Activated CD4-positive, alpha-beta T cell treated with anti-CD3 and anti-CD28 coated beads, Interleukin-10, Interleukin-2, amounts not matched to agents 100 ng/mL and 50 ng/mL, durations not matched to agents 16 hours and 8 hours (primary cell): Measurements from ENCODE around the gene GOLGA8M.
"Not testable (repeated sequence)": the region's sequence is repeated elsewhere in the genome, so short reads cannot be mapped to it uniquely, and the experiment has no call there.

Experiments used
- DNase-seq: peaks from one replicate; pipeline ENCODE4 v3.0.0-alpha.2; 2020

The GOLGA8M gene, protein sequence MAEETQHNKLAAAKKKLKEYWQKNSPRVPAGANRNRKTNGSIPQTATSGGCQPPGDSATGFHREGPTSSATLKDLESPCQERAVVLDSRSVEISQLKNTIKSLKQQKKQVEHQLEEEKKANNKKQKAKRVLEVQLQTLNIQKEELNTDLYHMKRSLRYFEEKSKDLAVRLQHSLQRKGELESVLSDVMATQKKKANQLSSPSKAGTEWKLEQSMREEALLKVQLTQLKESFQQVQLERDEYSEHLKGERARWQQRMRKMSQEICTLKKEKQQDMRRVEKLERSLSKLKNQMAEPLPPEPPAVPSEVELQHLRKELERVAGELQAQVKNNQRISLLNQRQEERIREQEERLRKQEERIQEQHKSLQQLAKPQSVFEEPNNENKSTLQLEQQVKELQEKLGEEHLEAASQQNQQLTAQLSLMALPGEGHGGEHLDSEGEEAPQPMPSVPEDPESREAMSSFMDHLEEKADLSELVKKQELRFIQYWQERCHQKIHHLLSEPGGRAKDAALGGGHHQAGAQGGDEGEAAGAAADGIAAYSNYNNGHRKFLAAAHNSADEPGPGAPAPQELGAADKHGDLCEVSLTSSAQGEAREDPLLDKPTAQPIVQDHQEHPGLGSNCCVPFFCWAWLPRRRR

DNA sequence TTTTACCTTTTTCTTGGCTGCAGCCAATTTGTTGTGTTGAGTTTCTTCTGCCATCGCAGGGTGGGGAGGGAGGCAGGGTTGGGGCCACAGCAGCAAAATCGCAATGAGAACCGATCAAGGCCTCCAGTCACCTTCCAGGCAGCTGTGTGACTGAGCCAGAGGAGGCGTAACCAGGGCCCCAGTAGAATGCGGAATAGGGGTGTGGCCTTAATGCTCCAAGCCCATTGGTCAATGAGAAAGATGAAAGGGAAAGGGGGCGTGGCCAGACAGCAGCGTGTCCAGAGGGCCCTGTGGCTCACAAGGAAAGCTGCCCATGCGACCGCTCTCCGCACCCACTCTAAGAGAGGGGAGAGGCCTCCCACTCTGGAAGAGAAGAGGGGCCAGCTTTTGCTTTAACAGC, at the start of gene GOLGA8M:
Gene GOLGA8M (minus strand): TSS at position 152 of the 400 bp plus-strand sequence. CDS start 98 bp downstream, at position 54.
- not testable (repeated sequence) for DNase-seq

DNA sequence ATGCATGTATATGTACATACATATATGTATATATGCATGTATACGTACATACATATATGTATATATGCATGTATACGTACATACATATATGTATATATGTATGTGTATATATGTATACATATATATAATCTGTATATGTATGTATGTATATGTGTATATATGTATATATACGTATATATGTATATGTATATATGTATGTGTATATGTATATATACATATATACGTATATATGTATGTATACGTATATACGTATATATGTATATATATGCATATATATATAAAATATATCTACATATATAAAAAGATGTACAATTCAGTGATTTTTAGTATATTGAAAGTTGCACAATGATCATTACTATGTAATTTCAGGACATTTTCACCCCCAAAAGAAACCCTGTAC, 30.7 kb upstream of the GOLGA8M start:
- DNase-seq: not testable (repeated sequence)

DNA sequence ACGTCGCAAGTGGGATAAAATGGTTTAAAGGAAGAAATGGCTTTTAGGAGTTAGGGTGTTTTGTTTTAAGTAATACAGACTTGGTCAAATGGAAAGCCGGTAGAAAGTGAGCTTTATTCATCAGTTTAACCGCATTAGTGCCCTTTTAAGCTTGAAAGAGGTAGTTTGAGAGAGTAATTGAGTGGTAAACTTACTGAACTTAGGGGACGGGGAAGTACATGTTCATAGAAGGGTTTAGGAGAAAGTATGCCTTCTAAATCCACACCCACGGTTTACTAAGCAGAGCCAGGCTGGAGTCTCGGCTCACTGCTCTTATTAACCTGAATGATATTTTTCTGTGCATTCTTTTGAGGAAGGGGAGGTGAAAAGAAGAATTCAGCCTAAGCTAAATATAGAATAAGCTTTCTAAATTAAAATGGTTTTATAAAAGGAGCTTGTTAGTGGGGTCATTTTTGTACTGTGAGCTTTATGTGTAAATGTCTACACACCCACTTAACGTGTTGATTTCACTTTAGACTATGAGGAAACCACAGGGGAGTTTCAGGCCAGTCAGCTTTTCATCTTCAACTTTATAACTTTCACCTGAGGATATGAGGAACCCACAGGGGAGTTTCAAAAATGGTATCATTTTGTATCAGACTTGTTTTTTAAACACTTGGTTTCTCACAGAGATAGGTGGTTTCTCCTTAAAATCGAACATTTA, 26.5 kb upstream of the GOLGA8M start:
- DNase-seq: peak; percentile 79

DNA sequence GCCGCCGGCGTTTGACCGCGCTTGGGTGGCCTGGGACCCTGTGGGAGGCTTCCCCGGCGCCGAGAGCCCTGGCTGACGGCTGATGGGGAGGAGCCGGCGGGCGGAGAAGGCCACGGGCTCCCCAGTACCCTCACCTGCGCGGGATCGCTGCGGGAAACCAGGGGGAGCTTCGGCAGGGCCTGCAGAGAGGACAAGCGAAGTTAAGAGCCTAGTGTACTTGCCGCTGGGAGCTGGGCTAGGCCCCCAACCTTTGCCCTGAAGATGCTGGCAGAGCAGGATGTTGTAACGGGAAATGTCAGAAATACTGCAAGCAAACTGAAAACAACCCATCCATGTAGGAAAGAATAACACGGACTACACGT, 26.0 kb upstream of the GOLGA8M start:
- not testable (repeated sequence) for DNase-seq

DNA sequence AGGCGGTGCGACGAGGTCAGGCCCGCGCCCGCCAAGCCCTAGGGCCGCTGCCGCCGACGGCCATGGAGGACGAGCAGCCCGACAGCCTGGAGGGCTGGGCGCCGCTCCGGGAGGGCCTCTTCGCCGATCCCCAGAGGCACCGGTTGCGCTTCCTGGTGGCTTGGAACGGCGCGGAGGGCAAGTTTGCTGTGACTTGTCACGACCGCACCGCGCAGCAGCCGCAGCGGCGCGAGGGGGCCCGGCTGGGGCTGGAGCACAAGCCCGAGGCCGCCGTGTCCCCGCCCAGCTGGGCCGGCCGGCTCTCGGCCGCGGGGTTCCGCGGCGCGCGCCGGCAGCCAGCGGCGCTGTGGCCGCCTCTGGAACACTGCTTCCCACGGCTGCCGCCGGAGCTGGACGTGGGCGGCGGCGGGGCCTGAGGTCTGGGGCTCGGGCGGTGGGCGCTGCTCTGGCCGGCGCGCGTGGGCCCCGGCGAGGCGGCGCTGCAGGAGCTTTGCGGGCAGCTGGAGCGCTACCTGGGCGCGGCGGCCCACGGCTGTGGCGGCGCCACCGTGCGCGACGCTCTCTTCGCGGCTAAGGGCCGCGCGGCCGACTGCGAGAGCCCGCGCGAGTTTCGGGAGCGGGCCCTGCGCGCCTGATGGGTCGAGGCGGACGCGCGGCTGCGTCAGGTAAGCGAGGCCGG, 25.4 kb upstream of the GOLGA8M start:
- DNase-seq: not testable (repeated sequence)

DNA sequence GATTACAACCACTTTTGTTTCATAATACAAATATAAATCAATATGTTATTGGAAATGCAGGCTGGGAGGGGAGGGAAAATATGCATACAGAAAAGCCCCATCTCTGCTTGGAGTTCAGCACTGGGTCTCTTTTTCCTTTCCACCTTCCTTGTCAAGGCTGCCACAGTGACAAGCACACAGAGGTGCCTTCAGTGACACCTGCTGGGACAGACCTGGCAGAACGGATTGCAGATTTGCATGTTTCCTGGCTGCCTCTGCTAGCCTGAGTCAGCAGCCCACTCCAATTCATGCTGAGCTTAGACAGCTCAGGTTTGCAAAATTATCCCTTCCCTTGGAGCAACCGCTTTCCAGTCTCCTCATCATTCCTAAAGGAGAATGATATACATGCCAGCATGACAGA, 15.8 kb upstream of the GOLGA8M start:
- peak; percentile 17 for DNase-seq

DNA sequence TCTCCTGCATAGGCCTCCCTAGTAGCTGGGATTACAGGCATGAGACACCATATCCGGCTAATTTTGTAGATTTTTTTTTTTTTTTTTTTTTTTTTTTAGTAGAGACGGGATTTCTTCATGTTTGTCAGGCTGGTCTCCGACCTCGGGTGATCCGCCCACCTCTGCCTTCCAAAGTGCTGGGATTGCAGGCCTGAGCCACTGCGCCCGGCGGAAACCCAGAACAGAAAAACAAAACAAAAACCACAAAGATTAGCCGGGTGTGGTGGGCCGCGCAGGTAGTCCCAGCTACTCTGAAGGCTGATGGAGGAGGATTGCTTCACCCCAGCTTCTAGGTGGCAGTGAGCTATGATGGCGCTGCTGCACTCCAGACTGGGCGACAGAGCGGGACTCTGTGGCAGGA, 14.8 kb upstream of the GOLGA8M start:
- DNase-seq: not testable (repeated sequence)

DNA sequence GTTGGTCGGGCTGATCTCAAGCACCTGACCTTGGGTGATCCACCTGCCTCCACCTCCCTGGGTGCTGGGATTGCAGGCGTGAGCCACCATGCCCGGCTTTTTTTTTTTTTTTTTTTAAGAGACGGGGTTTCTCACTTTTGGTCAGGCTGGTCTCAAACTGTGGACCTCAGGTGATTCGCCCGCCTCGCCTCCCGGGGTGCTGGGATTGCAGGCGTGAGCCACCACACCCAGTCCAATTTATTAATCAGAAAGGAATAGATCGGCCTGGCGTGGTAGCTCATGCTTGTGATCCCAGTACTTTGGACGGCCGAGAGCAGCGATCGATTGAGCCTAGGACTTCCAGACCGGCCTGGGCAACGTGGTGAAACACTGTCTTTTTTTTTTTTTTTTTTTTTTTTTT, 13.9 kb upstream of the GOLGA8M start:
- DNase-seq: no peak

DNA sequence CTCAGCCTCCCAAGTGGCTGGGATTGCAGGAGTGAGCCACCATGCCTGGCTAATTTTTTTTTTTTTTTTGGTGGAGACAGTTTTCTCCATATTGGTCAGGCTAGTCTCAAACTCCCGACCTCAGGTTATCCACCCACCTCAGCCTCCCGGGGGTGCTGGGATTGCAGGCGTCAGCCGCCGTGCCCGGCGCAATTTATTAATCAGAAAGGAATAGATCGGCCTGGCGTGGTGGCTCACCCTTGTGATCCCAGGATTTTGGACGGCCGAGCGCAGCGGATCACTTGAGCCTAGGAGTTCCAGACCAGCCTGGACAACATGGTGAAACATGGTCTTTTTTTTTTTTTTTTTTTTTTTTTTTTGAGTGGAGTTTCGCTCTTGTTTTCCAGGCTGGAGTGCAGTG, 13.3 kb upstream of the GOLGA8M start:
- no peak for DNase-seq

DNA sequence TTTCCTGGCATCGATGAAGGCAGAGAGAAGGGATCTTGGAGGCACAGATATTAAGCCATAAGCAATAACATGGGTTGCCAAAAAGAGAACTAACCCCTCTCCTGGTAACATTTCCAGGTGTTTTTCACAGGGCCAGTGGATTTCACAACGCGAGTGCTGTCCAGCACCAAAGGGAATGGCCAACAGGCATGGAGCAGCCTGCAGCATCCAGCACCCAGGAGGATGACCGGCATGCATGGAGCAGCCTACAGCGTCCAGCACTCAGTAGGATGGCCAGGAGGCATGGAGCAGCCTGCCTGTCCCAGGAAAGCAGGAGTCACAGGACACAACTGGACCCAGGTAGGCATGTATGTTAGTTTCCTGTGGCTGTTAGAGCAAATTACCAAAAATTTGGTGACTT, 11.8 kb upstream of the GOLGA8M start:
- DNase-seq: not testable (repeated sequence)

DNA sequence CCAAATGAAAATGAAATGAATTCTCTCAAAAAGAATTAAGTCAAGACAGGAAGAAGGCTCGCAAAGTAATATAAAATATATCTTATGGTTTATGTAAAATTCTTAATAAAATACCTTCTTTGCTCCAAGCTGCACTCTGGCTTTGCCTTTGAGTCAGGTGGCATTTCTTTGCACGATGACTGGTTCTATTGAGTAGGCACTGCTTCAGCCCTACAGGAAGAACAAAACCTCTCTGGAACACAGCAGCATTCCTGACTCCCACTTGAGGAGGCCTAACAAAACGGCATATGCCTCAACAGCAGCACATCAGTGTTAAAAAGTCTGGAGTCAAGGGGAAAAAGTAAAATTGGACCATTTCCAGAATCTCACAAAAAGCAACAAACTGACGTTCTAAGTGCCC, 7.4 kb upstream of the GOLGA8M start:
- DNase-seq: not testable (repeated sequence)

DNA sequence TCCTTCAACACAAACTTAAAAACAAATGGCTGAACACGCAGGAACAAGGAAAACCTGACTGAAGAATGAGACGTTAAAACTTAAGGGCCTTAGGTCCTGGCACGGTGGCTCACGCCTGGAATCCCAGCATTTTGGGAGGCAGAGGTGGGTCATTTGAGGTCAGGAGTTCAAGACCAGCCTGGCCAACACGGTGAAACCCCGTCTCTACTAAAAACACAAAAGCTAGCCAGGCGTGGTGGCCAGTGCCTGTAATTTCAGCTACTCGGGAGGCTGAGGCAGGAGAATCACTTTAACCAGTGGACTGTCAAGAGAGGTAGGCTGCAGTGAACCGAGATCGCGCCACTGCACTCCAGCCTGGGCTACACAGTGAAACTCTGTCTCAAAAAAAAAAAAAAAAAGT, 6.4 kb upstream of the GOLGA8M start:
- not testable (repeated sequence) for DNase-seq

DNA sequence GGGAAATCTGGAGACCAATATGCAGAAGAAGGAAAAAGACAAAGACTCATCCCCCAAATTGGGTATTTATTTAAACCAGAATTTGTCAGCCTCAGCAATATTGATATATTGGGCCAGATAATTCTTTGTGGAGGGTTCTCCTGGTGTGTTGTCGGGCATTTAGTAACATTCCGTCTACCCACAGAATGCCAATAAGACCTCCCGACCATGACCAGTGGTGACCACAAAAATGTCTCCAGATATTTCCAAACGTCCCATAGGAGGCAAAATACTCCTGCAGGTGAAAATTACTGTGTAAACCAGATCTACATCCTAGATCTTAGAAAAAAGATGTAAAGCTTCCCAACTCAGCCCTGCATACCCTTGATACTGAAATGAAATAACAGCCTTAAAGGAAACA, 2.0 kb upstream of the GOLGA8M start:
- DNase-seq: not testable (repeated sequence)

DNA sequence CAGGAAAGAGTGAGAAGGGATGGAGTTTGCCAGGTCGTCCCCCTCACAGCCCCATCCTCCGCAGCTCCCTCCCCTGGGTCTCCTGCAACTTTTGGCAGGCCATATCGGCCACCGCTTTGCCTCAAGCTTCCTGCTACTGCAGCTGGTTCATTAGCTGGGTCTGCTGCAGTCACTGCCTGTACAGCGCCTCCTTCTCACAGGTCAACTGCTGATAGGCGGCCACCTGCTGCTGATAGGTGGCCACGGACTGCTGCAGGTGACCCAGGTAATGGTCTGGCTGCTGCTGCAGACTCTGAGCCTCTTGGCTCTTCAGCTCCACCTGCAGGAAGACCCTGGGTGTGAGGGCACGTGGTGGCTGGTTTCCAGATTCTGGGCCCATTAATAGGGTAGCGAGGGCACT, 8.3 kb downstream of the GOLGA8M start:
- DNase-seq: not testable (repeated sequence)

DNA sequence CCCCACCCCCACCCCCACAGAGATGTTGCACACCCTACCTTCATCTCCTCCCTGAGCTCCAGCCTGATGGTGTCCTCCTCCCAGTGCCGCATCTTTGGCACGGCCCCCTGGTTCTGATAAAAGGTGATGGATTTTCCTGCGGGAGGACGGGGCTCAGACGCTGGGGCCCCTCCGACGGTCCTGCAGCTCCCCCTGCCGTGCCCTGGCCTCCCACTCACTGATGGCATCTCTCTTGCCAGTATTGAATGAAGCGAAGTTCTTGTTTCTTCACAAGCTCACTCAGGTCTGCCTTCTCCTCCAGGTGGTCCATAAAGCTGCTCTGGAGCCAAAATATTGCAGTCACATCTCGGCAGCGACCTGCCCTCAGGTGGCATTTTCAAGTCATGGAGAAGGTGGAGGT, 9.8 kb downstream of the GOLGA8M start:
- DNase-seq: not testable (repeated sequence)

DNA sequence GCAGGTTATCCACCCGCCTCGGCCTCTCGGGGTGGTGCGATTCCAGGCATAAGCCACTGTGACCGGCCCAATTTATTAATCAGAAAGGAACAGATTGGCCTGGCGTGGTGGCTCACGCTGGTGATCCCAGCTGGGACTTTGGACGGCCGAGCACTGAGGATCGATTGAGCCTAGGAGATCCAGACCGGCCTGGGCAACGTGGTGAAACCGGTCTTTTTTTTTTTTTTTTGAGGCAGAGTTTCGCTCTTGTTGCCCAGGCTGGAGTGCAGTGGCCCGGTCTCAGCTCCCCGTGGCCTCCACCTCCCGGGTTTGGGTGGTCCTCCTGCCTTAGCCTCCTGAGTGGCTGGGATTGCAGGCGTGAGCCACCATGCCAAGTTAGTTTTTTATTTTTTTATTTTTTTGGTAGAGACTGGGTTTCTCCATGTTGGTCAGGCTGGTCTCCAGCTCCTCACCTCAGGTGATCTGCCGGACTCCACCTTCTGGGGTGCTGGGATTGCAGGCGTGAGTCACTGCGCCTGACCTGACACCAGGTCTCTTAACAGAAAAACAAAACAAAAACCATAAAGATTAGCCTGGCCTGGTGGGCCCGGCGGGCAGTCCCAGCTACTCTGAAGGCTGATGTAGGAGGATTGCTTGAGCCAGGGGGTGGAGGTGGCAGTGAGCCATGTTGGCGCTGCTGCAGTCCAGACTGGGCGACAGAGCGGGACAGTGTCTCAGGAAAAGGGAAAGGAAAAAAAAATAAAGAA, 18.0 kb downstream of the GOLGA8M start:
- not testable (repeated sequence) for DNase-seq

DNA sequence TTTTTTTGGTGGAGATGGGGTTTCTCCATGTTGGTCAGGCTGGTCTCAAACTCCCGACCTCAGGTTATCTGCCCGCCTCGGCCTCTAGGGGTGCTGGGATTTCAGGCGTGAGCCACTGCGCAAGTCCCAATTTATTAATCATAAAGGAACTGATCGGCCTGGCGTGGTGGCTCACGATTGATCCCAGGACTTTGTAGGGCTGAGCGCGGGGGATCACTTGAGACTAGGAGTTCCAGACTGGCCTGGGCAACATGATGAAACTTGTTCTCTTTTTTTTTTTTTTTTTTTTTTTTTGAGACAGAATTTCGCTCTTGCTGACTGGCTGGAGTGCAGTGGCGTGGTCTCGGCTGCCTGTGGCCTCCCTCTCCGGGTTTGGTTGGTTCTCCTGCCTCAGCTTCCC, 19.2 kb downstream of the GOLGA8M start:
- DNase-seq: not testable (repeated sequence)

DNA sequence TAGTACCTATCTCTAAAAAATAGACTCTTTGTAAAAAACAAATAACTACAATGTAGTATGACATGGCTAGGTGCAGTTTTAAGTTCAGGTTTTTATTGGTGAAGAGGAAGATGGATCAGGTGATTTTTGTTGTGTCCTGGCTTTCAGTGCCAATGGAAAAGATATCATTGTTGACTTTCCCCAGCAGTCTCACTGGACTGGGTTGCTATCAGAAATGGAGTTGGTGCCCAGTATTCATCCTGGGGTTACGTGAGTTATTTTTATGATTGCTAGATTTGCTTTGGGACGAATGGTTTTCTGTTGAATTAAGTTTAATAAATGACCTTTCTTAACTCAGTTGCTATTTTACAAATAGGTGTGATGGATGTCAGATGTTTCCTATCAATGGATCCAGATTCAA, 38.7 kb downstream of the GOLGA8M start:
- DNase-seq: not testable (repeated sequence)

DNA sequence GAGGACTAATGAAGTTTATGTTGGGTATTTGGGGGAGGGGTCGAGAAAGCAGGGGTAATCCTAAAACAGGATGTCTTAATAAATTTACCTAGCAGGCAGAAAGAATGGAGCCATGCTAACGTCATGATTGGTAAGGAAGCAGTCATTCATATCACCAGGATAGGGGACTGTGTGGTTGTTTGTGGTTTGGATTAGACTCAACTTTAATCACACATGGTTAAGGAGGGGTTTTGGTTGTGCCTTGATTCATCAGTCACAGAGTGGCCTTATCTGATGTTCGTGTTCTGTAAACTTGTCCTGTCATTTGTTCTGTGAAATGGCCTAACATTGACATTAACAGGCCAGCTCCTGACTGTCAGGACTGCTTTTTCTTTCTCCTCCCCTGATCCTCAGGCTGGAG, 40.1 kb downstream of the GOLGA8M start:
- DNase-seq: not testable (repeated sequence)

DNA sequence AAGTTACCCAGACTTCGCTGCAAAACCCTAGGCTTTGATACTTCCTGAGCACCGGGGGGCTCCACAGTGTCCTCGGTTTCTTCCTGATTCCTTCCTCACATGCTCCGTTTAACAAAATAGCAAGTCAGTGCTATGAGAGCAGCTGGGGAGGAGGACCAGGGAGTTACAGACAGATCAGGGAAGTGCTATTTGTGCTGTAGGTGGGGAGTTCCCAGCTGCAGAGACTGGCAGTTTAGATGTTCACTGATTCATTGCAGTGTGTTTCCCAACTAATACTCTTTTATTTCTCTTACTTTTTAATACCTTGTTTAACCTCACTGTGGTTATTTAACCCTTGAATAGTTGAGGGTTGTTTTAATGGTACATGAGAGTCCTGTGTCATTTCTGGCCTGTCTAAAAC, 45.8 kb downstream of the GOLGA8M start:
- DNase-seq: not testable (repeated sequence)

DNA sequence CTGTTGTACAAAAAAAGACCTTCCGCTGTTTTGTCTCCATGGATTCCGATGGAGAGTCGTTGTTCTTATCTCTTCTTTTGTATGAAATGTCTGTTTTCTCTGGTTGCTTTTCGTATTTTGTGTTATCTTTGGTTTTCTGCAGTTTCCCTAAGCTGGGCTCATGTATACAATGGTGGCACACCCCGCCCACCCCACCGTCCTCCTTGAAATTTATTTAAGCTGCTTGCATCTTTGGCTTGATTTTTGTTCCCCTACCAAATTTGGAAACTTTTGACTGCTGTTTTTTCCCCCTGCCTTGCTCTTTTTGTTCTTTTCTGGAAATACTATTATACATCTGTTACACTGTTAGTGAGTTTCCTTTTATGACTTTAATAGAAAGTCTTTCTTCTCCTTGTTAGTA, 47.6 kb downstream of the GOLGA8M start:
- DNase-seq: not testable (repeated sequence)

DNA sequence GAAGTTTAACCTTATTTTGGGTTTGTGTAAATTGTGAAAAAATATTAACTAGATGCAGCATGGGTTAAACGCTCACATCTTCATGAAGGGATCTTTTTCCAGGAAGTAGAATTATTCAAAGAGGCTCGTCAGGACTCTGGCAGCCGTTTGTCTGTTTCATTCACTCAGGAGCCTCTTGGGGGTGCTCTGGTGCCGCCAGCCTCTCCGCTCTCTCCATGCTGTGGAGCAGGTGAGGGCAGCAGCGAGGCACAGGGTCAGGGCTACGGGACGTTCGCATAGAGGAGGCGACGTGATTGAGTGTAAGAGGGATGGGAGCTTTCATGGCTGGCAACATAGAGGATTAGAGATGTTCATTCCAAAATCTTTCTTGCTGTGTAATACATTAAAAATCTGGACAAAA, 48.5 kb downstream of the GOLGA8M start:
- not testable (repeated sequence) for DNase-seq
